ENCODE results near the gene ZNF428. TPM values are rescaled to one million over a fixed set of nuclear protein-coding genes. Genes with fewer than 3 reads are reported as not detected.
"Not testable (repeated sequence)": the region's sequence is repeated elsewhere in the genome, so short reads cannot be mapped to it uniquely, and the experiment has no call there.

Gene ZNF428
- total RNA-seq, 1 donor from 2014 or later = 97.7 TPM

- no peak overlapping the region for H3K4me3 Mint-ChIP-seq (ENCODE audit: unreplicated experiment)
- no peak overlapping the region for H3K27ac Mint-ChIP-seq (ENCODE audit: unreplicated experiment)
- H3K27me3 Mint-ChIP-seq (ENCODE audit: unreplicated experiment) = peaks cover 18% of the 10 kb centered on the region
- no peak for TF ChIP-seq CTCF (IDR thresholded peaks at IDR 0.05; ENCODE audit: unreplicated experiment)
- peaks cover 22% of the 10 kb centered on the region for H3K4me1 Mint-ChIP-seq (ENCODE audit: unreplicated experiment)
- DNase-seq (ENCODE audit: low spot score) = no peak
- peaks cover 25% of the 10 kb centered on the region for H3K36me3 Mint-ChIP-seq (ENCODE audit: low read depth, unreplicated experiment)
- H3K9me3 Mint-ChIP-seq (ENCODE audit: unreplicated experiment) = no peaks in the 10 kb centered on the region
These were observed 27.3 kb downstream of the ZNF428 start for GRCh38 chr19:43591904-43592772.

- Mint-ChIP-seq H3K4me1 (ENCODE audit: unreplicated experiment) (peaks cover 10% of the 10 kb centered on the region), H3K36me3 (ENCODE audit: low read depth, unreplicated experiment) (peaks cover 29% of the 10 kb centered on the region), H3K9me3 (ENCODE audit: unreplicated experiment) (no peaks in the 10 kb centered on the region), H3K4me3 (ENCODE audit: unreplicated experiment) (peak overlapping the region; percentile 58), H3K27ac (ENCODE audit: unreplicated experiment) (no peak overlapping the region), H3K27me3 (ENCODE audit: unreplicated experiment) (peaks cover 11% of the 10 kb centered on the region)
- DNase-seq (ENCODE audit: low spot score) = no peak
- no peak for TF ChIP-seq CTCF (IDR thresholded peaks at IDR 0.05; ENCODE audit: unreplicated experiment)
These were observed 29.8 kb downstream of the ZNF428 start for GRCh38 chr19:43589678-43590077.

GRCh38 chr19:43589277-43589676 lies 30.2 kb downstream of the ZNF428 start:
- Mint-ChIP-seq H3K27me3 (ENCODE audit: unreplicated experiment) (peaks cover 12% of the 10 kb centered on the region), H3K36me3 (ENCODE audit: low read depth, unreplicated experiment) (peaks cover 29% of the 10 kb centered on the region), H3K27ac (ENCODE audit: unreplicated experiment) (no peak overlapping the region), H3K9me3 (ENCODE audit: unreplicated experiment) (no peaks in the 10 kb centered on the region), H3K4me1 (ENCODE audit: unreplicated experiment) (peaks cover 10% of the 10 kb centered on the region), H3K4me3 (ENCODE audit: unreplicated experiment) (no peak overlapping the region)
- no peak for DNase-seq (ENCODE audit: low spot score)
- no peak for TF ChIP-seq CTCF (IDR thresholded peaks at IDR 0.05; ENCODE audit: unreplicated experiment)

GRCh38 chr19:43587029-43587428 lies 32.4 kb downstream of the ZNF428 start:
- DNase-seq (ENCODE audit: low spot score); H3K4me3 Mint-ChIP-seq (ENCODE audit: unreplicated experiment); H3K4me1 Mint-ChIP-seq (ENCODE audit: unreplicated experiment); H3K9me3 Mint-ChIP-seq (ENCODE audit: unreplicated experiment); H3K27ac Mint-ChIP-seq (ENCODE audit: unreplicated experiment): not testable (repeated sequence)
- Mint-ChIP-seq H3K27me3 (ENCODE audit: unreplicated experiment) (peaks cover 10% of the 10 kb centered on the region), H3K36me3 (ENCODE audit: low read depth, unreplicated experiment) (peaks cover 17% of the 10 kb centered on the region)

- H3K4me3 Mint-ChIP-seq (ENCODE audit: unreplicated experiment) = peak overlapping the region; percentile 65
- no peaks in the 10 kb centered on the region for H3K9me3 Mint-ChIP-seq (ENCODE audit: unreplicated experiment)
- peaks cover 10% of the 10 kb centered on the region for H3K27me3 Mint-ChIP-seq (ENCODE audit: unreplicated experiment)
- no peak for DNase-seq (ENCODE audit: low spot score)
- peaks cover 6% of the 10 kb centered on the region for H3K4me1 Mint-ChIP-seq (ENCODE audit: unreplicated experiment)
- TF ChIP-seq CTCF (IDR thresholded peaks at IDR 0.05; ENCODE audit: unreplicated experiment) = no peak
- H3K36me3 Mint-ChIP-seq (ENCODE audit: low read depth, unreplicated experiment) = peaks cover 17% of the 10 kb centered on the region
- H3K27ac Mint-ChIP-seq (ENCODE audit: unreplicated experiment) = no peak overlapping the region
These were observed 33.1 kb downstream of the ZNF428 start for GRCh38 chr19:43586346-43586745.

Data from endothelial cell (in vitro differentiated cells).